Measurements from ENCODE around the gene ZNF207.
A peak's percentile ranks its signal among the peaks of the same experiment; 100 is the strongest.

- no peak for TF ChIP-seq EZH2phosphoT487 (IDR thresholded peaks at IDR 0.05; ENCODE audit: low read depth)
- TF ChIP-seq, protein P1, sequence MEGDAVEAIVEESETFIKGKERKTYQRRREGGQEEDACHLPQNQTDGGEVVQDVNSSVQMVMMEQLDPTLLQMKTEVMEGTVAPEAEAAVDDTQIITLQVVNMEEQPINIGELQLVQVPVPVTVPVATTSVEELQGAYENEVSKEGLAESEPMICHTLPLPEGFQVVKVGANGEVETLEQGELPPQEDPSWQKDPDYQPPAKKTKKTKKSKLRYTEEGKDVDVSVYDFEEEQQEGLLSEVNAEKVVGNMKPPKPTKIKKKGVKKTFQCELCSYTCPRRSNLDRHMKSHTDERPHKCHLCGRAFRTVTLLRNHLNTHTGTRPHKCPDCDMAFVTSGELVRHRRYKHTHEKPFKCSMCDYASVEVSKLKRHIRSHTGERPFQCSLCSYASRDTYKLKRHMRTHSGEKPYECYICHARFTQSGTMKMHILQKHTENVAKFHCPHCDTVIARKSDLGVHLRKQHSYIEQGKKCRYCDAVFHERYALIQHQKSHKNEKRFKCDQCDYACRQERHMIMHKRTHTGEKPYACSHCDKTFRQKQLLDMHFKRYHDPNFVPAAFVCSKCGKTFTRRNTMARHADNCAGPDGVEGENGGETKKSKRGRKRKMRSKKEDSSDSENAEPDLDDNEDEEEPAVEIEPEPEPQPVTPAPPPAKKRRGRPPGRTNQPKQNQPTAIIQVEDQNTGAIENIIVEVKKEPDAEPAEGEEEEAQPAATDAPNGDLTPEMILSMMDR (IDR thresholded peaks at IDR 0.05; ENCODE audit: low read depth, low read length): peak; percentile 96
Measured at GRCh38 chr17:32319548-32319905, 30.4 kb upstream of the ZNF207 start.
